NCI-H748 (cell line): ENCODE data around the gene AFF3.
"Not testable (repeated sequence)": the region's sequence is repeated elsewhere in the genome, so short reads cannot be mapped to it uniquely, and the experiment has no call there.

ENCODE experiments used
- DNase-seq: peaks from one replicate; lab custom pipeline; 2025; ENCODE audit not compliant: unreplicated experiment; lab: John Stamatoyannopoulos, UW

Gene AFF3

DNA sequence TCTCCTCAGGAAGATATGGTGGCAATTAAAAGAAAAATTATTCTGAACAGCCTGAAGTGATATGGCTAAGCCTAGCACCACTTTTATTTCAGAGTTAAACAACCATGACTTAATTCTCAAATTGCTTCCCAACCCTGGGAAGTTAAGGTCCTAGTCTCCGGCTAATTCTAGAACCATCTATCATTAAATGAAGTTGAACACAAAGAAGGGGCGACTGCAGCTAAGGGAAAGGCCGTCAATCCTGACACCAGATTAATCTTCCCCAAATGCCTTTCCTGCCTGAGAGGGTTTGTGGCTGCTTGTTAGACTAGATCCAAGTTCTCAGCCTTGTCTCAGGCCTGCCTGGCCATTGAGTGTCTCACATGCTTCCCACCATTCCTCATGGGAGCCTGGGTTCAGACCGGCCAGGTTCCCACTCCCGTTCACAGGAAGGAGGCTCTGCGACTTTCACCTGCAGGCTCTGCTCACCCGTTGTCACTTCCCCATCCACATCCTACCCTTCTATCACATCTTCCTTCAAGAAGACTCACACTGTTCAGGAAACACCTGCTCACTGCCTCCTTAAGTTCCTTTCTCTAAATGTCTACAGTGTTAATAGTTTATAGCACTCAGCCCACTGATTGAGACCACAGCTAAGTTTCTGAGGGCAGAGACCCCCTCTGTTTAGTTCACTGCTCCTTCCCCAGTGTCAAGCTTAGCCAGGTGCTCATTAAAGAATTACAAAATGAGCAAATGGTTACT is 369.6 kb downstream of the AFF3 start:
- no peak for DNase-seq

GRCh38 chr2:99771681-99772333 is 370.6 kb downstream of the AFF3 start:
- DNase-seq, result no peak

- no peak for DNase-seq
Observed at GRCh38 chr2:99770876-99771275, 371.5 kb downstream of the AFF3 start.

DNA sequence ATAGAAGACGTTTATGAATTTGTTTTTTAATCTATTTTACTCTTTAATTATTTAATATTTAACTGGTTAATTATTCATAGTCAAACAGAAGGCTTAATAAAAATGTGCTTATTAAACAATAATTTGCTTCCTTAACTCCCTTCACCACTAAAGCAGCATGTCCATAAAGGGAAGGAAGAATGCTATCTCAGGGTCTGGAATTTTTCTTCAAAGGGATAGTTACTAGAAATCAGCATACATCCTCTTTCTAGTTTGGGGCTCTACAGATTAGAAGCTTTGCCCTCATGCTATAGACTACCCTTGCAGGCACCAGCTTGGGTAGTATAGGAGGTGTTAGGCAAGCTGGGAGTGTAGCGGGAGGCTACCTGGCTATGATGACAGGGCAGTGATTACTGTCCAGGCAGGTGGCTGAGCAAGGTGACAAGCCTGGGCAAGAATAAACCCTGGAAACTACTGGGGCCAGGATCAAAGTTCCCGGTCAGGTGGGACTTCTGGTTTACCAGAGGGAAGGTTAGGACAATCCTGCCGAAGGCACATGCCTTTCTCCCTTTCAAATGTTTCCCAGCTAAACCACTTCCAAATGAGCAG is 376.6 kb downstream of the AFF3 start:
- no peak for DNase-seq

DNA sequence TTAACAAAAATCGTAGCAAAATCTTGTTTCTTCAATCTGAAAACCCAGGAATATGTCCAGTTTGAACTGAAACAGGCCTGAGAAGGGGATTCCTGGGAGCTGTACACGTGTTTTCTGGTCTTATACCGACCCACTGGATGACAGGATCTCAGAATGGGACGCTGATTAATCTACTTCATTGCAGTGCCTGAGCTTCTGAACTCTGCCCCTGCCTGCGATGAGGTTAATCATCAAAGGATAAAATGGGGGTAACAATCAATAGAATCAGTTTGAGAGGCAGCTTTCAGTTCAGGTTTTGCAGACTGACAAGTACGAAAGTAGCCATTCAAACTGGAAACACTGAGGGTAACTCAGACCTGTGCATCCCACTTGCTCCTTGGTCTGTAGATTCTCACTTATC is 378.6 kb downstream of the AFF3 start:
- DNase-seq, result no peak

DNA sequence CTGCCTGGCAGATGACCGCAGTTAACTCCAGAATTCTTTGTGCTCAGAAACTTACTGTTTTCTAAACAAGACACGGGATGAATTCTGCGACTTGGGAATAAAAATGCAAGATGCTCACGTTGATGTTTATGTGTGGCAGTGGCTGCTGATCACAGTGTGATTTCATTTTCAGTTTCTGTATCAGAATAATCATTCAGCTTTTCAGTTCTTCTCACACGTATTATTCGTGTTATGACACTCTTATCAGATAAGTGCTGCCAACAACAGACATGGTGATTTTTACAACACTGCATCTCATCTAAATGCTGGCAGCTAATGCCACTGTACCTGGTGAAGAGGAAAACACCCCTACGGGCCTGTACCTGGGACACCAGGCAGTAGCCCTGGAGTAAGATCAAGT is 379.7 kb downstream of the AFF3 start:
- no peak for DNase-seq

GRCh38 chr2:99757611-99758114 is 384.7 kb downstream of the AFF3 start:
- DNase-seq, result no peak

- DNase-seq, result no peak
Observed at GRCh38 chr2:99756059-99756458, 386.3 kb downstream of the AFF3 start.

DNA sequence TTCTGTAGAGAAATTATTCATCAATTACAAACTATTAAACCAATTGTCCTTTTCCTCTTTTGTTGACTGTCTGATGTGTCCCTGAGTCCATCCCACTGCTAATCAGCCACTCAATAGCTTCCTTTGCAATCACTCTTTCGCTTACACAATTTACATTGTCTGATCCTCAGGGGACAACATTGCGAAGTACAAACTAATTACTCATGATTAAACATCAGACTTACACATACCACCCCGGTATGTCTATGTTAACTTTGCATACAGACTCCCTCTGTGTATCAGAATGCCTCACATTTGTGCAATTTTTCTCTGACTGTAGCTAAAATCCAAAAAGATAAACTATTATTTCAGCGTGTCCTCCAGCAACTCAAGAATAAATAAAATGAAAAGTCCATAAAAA is 388.2 kb downstream of the AFF3 start:
- peak; percentile 4 for DNase-seq

- no peak for DNase-seq
Observed at GRCh38 chr2:99753505-99753904, 388.9 kb downstream of the AFF3 start.

DNA sequence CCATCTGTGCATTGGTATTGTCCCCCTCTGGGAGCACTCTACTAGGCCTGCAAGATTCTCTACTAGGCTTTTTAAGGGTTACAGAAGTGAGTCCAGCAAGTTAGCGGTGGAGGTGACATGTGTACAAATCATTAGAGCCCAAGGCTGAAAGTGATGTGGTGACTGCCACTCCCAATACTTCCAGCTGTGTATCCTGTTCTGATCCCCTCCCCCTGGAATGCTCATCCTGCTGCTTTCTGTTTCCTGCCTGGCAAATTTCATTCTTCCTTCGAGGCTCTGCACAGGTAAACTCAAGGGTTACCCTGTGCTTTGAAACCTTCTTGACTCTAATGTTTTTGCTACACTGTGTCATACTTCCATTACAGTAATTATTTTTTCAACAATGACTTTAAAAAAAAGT is 394.0 kb downstream of the AFF3 start:
- DNase-seq, result peak; percentile 26

DNA sequence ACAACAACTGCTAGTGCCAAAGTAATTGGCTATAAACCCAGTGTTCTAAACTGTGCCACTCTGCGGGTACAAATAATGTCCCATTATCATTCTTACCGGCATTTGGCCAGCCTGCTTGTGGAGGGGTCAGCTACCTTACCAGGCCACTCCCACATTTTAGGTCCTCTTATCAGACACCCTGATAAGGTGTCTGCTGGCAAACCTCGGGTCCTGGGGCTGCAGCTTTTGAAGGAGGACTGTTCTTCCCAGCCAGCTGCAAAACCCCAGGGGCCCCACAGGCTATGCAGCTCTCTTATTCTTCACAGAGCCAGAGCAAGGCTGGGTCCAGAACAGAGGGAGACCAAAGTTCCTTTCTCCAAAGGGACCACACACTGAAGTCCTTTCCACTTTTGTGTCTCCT is 394.5 kb downstream of the AFF3 start:
- no peak for DNase-seq

- DNase-seq, result no peak
Observed at GRCh38 chr2:99743146-99743545, 399.2 kb downstream of the AFF3 start.

DNA sequence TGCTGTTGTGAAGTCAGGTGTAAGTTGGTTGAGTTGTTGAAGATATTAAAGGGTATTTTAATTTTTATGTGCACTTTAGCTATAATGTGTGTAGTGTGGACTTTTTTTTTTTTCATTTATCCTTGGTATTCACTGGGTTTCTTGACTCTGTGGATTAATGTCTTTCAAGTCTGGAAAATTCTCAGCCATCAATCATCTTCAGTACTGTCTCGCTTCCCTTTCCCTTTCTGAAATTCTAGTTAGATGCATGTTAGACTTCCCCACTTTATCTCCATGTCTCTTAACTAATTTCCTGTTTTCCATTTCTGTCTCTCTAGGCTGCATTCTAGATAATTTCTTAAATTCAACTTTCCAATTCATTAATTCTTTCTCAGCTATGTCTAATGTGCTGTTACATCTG is 404.9 kb downstream of the AFF3 start:
- no peak for DNase-seq

DNA sequence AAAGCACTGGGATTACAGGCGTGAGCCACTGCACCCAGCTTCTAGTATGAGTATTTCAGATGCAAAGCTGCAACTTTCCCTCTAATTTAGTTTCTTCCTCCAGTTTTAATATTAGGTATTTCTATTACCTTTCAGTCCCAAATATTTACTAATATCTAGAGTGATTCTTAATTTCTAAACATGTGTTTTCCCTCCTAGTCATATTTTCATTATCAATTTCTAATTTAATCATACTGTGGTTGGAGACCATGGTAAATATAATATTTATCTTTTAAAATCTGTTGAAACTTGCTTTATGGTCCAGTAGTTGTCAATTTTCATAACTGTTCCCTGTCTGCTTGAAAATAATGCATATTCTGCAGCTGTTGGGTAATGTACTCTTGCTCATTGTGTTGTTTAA is 406.6 kb downstream of the AFF3 start:
- DNase-seq, result no peak

GRCh38 chr2:99735314-99735713 is 407.1 kb downstream of the AFF3 start:
- DNase-seq, result not testable (repeated sequence)

- DNase-seq, result no peak
Observed at GRCh38 chr2:99734236-99734635, 408.2 kb downstream of the AFF3 start.

DNA sequence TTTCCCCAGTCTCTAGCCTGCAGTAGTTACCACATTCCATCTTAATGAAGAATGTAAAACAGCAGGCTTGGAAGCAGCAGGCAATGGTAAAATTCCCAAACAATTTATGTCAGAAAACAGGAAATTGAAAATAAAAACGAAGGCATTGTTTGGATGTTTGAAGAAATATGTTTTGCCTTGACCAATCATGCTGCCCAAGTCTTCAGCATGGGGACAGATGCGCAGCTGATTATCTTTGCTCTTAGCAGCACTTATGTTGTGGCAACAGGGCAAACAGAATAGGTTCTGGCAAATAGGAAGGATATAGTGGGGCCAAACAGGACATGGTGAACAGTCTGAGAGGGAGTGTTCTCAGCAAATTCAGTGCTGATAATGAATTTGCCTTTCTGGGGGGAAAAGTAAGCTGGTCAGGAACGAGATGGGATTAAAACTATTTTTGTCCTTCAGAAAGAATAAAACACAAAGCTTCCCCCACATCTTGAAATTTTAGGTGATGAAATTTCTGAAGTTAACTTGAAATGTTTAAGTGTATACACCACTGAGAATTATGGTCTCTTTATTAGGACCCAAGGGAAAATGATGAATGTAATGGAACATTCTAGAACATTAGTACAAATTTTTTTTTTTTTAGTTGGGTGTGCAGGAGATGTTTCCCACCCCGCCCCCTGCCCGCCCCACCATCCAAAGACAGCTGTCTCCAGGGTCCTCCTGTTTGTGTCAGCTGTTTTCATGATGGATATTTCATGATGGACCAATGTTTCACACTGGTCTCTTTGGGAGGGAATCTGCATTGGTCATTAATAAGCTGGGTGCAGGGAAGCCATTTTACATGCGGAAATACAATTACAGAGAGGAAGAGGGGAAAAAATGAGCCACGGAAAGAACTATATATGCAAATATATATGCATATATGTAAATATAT is 413.0 kb downstream of the AFF3 start:
- DNase-seq, result peak; percentile 25

- DNase-seq, result no peak
Observed at GRCh38 chr2:99728166-99728565, 414.2 kb downstream of the AFF3 start.

DNA sequence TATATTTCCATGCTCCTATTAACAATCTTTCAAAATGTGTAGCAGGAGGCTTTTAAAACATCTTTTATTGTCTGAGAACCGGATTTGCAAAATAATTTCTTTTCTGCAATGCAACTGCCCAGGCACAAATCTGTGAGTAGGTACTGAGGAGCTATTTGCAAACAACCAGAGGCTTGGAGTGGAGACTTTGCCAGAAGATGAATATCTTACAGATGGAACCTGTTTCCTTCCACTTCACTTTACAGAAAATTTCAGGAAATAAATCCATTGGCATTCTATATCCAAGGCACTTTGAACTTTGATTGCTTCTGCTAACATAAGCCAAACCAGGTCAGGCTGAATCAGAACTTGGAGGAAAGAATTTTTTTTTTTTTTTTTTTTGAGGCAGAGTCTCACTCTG is 415.2 kb downstream of the AFF3 start:
- DNase-seq, result no peak

GRCh38 chr2:99726691-99727090 is 415.7 kb downstream of the AFF3 start:
- DNase-seq, result no peak
